MM.1S (cell line): ENCODE measurements around the gene CSF3.

ENCODE experiments used
- EZH2 ChIP-seq: fragments of 300-600 bp; sonication (generic); optimal IDR thresholded peaks from 2 replicates; pipeline ENCODE3; 2017; ENCODE audit warnings: low read depth, mild to moderate bottlenecking, antibody characterized with exemption, low read length, mixed read lengths
- TF ChIP-seq, protein P1 (sequence below): fragments of 300-600 bp; sonication (generic); IDR thresholded peaks from 2 replicates; pipeline ENCODE4 v1.5.1; 2016; ENCODE audit warnings: antibody characterized with exemption, low read length, mixed read lengths

DNA sequence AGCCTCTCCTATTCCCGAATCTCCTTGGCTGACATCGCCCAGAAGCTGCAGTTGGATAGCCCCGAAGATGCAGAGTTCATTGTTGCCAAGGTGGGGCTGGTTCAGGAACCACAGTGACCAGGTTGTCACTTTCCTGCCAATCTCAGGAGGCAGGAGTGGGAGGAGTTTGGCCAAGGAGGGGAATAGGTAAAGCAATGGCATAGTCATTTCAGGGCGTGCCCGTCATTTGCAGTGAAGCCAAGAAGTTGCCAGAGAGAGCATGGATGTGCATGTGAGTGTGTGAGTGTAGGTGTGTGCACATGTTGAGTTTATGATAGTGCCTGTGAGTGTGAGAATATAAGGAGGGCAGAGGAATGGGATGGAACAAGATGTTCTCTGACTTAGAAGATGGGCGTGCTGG lies 19.8 kb upstream of the CSF3 start:
- TF ChIP-seq, protein P1, sequence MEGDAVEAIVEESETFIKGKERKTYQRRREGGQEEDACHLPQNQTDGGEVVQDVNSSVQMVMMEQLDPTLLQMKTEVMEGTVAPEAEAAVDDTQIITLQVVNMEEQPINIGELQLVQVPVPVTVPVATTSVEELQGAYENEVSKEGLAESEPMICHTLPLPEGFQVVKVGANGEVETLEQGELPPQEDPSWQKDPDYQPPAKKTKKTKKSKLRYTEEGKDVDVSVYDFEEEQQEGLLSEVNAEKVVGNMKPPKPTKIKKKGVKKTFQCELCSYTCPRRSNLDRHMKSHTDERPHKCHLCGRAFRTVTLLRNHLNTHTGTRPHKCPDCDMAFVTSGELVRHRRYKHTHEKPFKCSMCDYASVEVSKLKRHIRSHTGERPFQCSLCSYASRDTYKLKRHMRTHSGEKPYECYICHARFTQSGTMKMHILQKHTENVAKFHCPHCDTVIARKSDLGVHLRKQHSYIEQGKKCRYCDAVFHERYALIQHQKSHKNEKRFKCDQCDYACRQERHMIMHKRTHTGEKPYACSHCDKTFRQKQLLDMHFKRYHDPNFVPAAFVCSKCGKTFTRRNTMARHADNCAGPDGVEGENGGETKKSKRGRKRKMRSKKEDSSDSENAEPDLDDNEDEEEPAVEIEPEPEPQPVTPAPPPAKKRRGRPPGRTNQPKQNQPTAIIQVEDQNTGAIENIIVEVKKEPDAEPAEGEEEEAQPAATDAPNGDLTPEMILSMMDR, result no peak
- TF ChIP-seq EZH2, result no peak
